GM12891 (cell line): Measurements from ENCODE around the gene ADM5.

ENCODE experiments used
- PAX5 ChIP-seq: IDR thresholded peaks from 2 replicates; pipeline ENCODE4 v1.6.1; 2011; ENCODE audit warnings: low read length, moderate library complexity, mild to moderate bottlenecking; ENCODE audit not compliant: insufficient read depth, severe bottlenecking
- POLR2A ChIP-seq: IDR thresholded peaks from 2 replicates; pipeline ENCODE4 v1.6.1; 2011; ENCODE audit warnings: low read depth, low read length, control low read depth
- POLR2AphosphoS5 ChIP-seq: IDR thresholded peaks from 2 replicates; pipeline ENCODE4 v1.6.1; 2011; ENCODE audit warnings: low read depth, low read length, control low read depth
- POU2F2 ChIP-seq: IDR thresholded peaks from 2 replicates; pipeline ENCODE4 v1.6.1; 2011; ENCODE audit warnings: low read depth, mild to moderate bottlenecking, control low read depth, low read length, moderate library complexity
- TAF1 ChIP-seq: IDR thresholded peaks from 2 replicates; pipeline ENCODE4 v1.6.1; 2011; ENCODE audit warnings: low read depth, low read length, control low read depth

GRCh38 chr19:49687566-49688316, 1.7 kb upstream of the ADM5 start:
- TF ChIP-seq TAF1 = no peak
- TF ChIP-seq POLR2A = peak; percentile 17; the same call in 1 of the 2 replicates
- no peak for TF ChIP-seq POLR2AphosphoS5
- TF ChIP-seq PAX5 = no peak
- no peak for TF ChIP-seq POU2F2
